Ectodermal cell (in vitro differentiated cells): ENCODE results near the gene MYOCOS.
"Not testable (repeated sequence)": the region's sequence is repeated elsewhere in the genome, so short reads cannot be mapped to it uniquely, and the experiment has no call there.

Experiments used
- H3K27ac ChIP-seq: 2 replicates; pipeline ENCODE4 v1.7.0; 2013; ENCODE audit warnings: mild to moderate bottlenecking, low read depth, low read length; ENCODE audit not compliant: insufficient read depth, poor library complexity, severe bottlenecking
- H3K27me3 ChIP-seq: 2 replicates; pipeline ENCODE4 v1.7.0; 2013; ENCODE audit warnings: mild to moderate bottlenecking, low read length; ENCODE audit not compliant: insufficient read depth, control insufficient read depth, poor library complexity, severe bottlenecking
- H3K36me3 ChIP-seq: one replicate; pipeline ENCODE4 v1.7.0; 2013; ENCODE audit warnings: low read length; ENCODE audit not compliant: control insufficient read depth, insufficient read depth
- H3K4me1 ChIP-seq: one replicate; pipeline ENCODE4 v1.7.0; 2013; ENCODE audit warnings: low read length; ENCODE audit not compliant: control insufficient read depth, insufficient read depth
- H3K4me3 ChIP-seq: 2 replicates; pipeline ENCODE4 v1.7.0; 2013; ENCODE audit warnings: low read depth, low read length, control low read depth; ENCODE audit not compliant: insufficient read depth
- H3K9me3 ChIP-seq: 2 replicates; pipeline ENCODE4 v1.7.0; 2013; ENCODE audit warnings: mild to moderate bottlenecking, low read length, moderate library complexity; ENCODE audit not compliant: control insufficient read depth
- WGBS, 2 experiments: methylation state at CpG; one replicate each; pipeline ENCODE4 v1.1.7; 2013; ENCODE audit warnings: missing lambda C conversion rate in 2 of 2; 5-methylcytosine and 5-hydroxymethylcytosine counted together

The MYOCOS gene

DNA sequence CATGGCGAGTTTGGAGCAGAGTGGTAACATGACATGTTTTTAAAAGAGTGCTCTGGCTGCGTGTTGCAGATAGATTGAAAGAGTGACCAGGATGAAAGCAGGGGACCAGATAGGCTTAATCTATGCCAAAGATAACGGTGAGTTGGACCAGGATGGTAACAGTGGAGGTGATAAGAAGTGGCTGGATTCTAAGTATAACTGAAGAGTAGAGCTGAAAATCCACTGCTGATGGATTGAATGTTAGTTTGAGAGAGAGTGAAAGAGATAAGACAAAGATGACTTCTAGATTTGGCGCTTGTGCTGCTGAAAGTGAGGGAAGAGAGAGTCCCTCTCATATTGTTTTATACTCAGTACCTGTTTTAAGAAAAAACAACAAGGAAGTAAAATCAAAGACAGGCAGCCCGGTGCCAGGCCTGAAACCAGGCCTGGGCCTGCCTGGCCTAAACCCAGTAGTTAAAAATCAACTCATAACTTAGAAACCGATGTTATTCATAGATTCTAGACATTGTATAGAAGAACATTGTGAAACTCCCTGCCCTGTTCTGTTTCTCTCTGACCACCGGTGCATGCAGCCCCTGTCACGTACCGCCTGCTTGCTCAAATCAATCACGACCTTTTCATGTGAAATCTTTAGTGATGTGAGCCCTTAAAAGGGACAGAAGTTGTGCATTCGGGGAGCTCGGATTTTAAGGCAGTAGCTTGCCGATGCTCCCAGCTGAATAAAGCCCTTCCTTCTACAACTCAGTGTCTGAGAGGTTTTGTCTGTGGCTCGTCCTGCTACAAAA, 6.7 kb upstream of the MYOCOS start:
- H3K4me1 ChIP-seq, H3K4me3 ChIP-seq: not testable (repeated sequence)
- 90 to 96% methylated on average over 12 to 14 of the region's 14 CpGs for WGBS, 2 experiments

DNA sequence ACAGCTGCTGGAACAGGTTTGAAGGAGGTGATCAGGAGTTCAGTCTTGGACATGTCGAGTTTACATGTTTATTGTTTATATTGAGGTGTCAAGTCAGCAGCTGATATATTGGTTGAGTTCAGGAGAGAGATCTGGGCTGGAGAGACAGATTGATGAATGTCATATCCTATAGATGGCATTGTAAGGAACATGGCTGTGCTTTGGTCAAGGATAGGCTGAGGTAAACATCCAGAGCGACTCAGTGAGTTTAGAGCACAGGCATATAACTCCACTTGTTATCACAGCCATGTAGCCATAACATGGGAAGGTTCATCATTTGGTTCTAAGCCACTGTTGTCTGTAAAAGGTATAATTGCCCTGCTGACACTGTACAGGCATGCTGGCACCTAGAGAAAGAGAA, 5.5 kb upstream of the MYOCOS start:
- Histone ChIP-seq H3K27me3 (no peaks in the 10 kb centered on the region), H3K9me3 (no peaks in the 10 kb centered on the region), H3K4me3 (no peak overlapping the region), H3K4me1 (no peaks in the 10 kb centered on the region), H3K36me3 (no peaks in the 10 kb centered on the region), H3K27ac (no peak overlapping the region)
- WGBS, 2 experiments: 89 to 92% methylated on average over 2 of the region's 2 CpGs

More for the DNA sequence above, 6.7 kb upstream of the MYOCOS start:
- H3K27me3 ChIP-seq, H3K36me3 ChIP-seq, H3K9me3 ChIP-seq, H3K27ac ChIP-seq: not testable (repeated sequence)

DNA sequence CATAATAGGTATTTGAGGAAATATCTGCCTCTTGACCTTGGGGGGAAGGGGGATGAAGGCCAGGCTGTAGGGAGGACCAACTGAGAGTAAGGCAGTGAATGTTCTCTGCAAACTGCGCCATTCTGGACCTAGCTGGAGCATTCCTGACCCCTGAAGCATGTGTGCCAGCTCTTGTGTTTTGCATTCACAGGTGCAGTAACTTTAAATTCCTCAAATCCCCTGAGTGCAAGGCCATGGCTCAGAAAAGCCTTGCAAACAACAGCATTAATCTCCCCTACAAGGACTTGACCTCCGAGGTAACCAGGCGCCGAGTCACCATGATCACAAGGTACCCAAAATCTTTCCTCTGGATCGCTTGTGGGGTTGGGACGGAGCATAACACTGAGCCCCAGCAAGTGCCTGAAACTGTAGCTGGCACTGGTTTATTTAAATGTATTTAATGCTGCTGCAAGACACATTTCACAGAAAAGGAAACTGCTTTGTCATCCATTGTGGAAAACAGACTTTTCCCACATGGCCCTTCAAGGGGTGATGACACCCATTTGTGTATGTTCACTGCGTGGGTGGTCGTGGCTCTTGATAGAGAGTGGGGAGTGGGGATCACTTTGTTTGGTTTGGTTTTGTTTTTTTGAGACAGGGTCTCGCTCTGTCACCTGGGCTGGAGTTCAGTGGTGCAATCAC, 1.7 kb downstream of the MYOCOS start:
- WGBS, 2 experiments: 92% methylated on average over 9 of the region's 9 CpGs
- no peak overlapping the region for H3K4me3 ChIP-seq
- H3K9me3 ChIP-seq: no peaks in the 10 kb centered on the region

DNA sequence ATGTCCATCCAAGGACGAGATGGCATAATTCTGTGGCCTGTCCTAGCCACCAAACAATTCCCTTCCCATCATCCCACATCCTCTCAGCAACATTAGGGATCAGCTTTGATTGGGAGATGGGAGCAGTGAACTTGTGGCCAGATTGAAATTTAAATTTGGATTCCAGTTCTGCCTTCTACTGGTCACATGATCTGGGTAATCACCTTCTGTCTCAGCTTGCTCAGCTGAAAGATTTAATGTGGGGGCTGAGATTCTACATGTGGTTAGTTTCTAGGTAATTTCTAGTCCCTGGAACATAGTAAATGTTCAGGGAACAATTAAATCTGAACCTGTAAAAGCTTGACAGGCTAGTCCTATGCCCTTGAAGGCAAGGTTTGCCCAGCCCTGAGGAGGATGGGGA, 3.2 kb downstream of the MYOCOS start:
- Histone ChIP-seq H3K27me3 (no peaks in the 10 kb centered on the region), H3K27ac (no peak overlapping the region), H3K36me3 (no peaks in the 10 kb centered on the region), H3K4me1 (no peaks in the 10 kb centered on the region), H3K9me3 (no peaks in the 10 kb centered on the region), H3K4me3 (no peak overlapping the region)
- WGBS, 2 experiments: 87 to 100% methylated on average over 1 of the region's 1 CpG

More for the DNA sequence above, 1.7 kb downstream of the MYOCOS start:
- H3K27me3 ChIP-seq: no peaks in the 10 kb centered on the region
- no peak overlapping the region for H3K27ac ChIP-seq
- no peaks in the 10 kb centered on the region for H3K4me1 ChIP-seq
- H3K36me3 ChIP-seq: no peaks in the 10 kb centered on the region

DNA sequence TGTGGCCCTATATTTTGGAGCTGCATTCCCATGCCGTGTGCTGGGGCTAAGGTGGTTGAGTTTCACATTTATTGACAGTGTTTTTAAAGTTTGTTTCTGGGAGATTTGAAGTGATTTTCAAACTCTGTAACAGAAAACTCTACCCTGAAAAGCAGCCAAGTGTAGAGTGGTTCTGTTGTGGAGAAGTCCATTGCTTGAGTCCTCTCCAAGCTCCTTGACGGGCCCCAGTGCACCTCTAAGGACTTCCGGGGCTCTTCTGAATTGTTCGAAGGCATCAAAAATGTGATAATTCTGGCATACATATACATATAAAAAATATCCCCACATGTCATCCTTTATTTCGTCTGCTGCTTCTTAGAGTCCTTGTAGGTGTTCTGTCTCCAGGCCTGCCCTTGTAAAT, 5.0 kb downstream of the MYOCOS start:
- no peaks in the 10 kb centered on the region for H3K36me3 ChIP-seq

DNA sequence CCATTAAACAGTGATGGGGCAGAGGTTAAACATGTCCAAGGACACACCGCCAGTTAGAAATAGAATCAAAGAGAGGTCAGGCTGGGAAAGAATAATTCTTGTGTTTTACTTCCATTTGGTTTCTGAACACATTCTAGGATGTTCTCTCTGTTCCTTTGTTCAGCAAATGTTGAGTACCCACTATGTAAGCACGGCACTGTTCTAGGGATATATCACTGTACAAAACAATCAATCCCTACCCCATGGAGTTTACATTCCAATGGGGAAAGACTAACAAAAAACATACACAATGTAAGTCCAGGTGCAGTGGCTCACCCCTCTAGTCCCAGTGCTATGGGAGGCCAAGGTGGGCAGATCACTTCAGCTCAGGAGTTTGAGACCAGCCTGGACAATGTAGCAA, 6.2 kb downstream of the MYOCOS start:
- H3K4me1 ChIP-seq: no peaks in the 10 kb centered on the region
- no peaks in the 10 kb centered on the region for H3K36me3 ChIP-seq
- no peak overlapping the region for H3K27ac ChIP-seq
- H3K4me3 ChIP-seq: no peak overlapping the region
- H3K27me3 ChIP-seq: no peaks in the 10 kb centered on the region
- no peaks in the 10 kb centered on the region for H3K9me3 ChIP-seq
- 92 to 95% methylated on average over 2 of the region's 2 CpGs for WGBS, 2 experiments

More for the DNA sequence above, 5.0 kb downstream of the MYOCOS start:
- H3K4me1 ChIP-seq: no peaks in the 10 kb centered on the region
- WGBS, 2 experiments: 77 to 79% methylated on average over 5 of the region's 5 CpGs
- H3K9me3 ChIP-seq: no peaks in the 10 kb centered on the region
- H3K27me3 ChIP-seq: no peaks in the 10 kb centered on the region
- no peak overlapping the region for H3K27ac ChIP-seq
- no peak overlapping the region for H3K4me3 ChIP-seq

DNA sequence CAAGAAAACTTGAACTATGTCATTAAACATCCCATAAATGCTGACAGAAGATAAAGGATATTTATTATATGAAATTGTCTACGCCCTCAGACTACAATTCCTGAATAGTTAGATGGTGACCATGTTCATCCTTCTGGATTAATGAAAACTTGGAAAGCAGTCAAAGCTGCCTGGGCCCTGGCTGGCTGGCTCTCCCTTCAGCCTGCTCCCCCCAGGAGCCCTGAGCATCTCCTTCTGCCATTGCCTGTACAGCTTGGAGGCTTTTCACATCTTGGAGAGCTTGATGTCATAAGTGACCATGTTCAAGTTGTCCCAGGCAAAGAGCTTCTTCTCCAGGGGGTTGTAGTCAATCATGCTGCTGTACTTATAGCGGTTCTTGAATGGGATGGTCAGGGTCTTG, 13.6 kb downstream of the MYOCOS start:
- no peaks in the 10 kb centered on the region for H3K4me1 ChIP-seq
- H3K9me3 ChIP-seq: no peaks in the 10 kb centered on the region
- WGBS, 2 experiments: 82 to 96% methylated on average over 2 of the region's 2 CpGs
- H3K27me3 ChIP-seq: no peaks in the 10 kb centered on the region
- H3K27ac ChIP-seq: no peak overlapping the region
- H3K36me3 ChIP-seq: no peaks in the 10 kb centered on the region
- no peak overlapping the region for H3K4me3 ChIP-seq

DNA sequence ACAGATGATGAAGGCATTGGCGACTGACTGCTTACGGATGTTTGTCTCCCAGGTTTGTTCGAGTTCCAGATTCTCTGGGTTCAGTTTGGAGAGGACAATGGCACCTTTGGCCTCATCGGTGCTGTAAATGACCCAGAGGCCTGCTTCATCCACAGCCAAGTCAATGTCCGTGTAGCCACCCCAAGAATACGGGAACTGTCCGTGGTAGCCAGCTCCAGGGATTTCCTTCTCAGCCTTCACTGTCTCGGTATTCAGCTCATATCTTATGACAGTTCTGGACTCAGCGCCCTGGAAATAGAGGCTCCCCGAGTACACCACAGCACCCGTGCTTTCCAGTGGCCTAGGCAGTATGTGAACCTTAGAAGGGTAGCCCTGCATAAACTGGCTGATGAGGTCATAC, 14.1 kb downstream of the MYOCOS start:
- H3K36me3 ChIP-seq: no peaks in the 10 kb centered on the region
- H3K27ac ChIP-seq: no peak overlapping the region
- WGBS, 2 experiments: 86 to 90% methylated on average over 11 of the region's 11 CpGs
- no peaks in the 10 kb centered on the region for H3K9me3 ChIP-seq
- H3K27me3 ChIP-seq: no peaks in the 10 kb centered on the region
- no peak overlapping the region for H3K4me3 ChIP-seq
- no peaks in the 10 kb centered on the region for H3K4me1 ChIP-seq

DNA sequence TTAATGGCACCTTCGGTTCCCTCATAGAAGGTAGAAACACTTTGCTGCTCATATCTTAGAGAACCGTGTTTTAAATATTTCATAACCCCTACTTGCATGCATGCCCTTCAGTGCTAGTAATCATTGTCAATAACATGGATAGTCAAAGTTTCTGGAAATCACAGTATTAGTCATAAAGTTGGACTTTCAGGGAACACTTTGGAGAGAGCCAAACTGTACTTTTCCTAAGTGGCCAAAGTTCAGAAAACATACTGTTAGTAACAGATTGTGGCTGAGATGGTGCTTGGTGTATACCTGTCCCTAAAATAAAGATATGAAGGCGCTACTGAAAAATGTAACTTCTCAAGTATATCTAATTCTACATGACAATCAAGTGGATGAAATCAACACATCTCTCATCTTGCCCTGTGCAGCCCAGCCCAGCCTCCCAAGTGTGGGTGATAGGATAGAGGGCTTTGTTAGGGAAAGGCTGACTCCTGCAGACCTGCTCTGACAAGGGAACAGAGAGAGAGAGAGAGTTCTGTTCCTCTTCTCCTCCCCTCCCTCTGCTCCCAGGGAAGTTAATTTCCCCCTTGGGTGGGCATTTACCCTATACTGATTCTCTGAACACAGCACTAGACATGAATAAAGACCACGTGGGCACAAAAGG, 16.0 kb downstream of the MYOCOS start:
- no peaks in the 10 kb centered on the region for H3K27me3 ChIP-seq
- H3K27ac ChIP-seq: no peak overlapping the region
- H3K4me1 ChIP-seq: no peaks in the 10 kb centered on the region
- no peak overlapping the region for H3K4me3 ChIP-seq
- H3K9me3 ChIP-seq: no peaks in the 10 kb centered on the region
- WGBS, 2 experiments: 64 to 70% methylated on average over 3 to 4 of the region's 4 CpGs
- no peaks in the 10 kb centered on the region for H3K36me3 ChIP-seq

DNA sequence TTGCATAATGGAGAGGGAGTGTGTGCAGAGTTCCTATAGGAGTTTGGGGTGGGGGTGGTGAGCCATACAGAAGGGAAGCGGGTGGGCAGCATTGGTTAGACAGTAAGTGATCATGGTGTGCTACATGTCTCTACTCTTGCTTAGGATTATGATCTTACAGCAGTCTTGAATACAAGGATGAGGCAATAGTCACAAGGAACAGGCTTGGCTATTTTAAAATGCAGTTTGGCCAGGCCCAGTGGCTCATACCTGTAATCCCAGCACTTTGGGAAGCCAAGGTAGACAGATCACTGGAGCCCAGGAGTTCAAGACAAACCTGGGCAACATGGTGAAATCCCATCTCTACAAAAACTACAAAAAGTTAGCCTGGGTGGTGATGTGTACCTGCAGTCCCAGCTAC, 18.2 kb downstream of the MYOCOS start:
- no peaks in the 10 kb centered on the region for H3K4me1 ChIP-seq
- H3K27ac ChIP-seq: no peak overlapping the region
- no peaks in the 10 kb centered on the region for H3K9me3 ChIP-seq
- no peak overlapping the region for H3K4me3 ChIP-seq
- WGBS, 2 experiments: 93 to 100% methylated on average over 1 of the region's 1 CpG
- H3K36me3 ChIP-seq: no peaks in the 10 kb centered on the region
- no peaks in the 10 kb centered on the region for H3K27me3 ChIP-seq
